B cell (primary cell): ENCODE measurements around the gene FAM149B1. TPM values are rescaled to one million over a fixed set of nuclear protein-coding genes. Genes with fewer than 3 reads are reported as not detected.

Source experiments
- ATAC-seq: fragments of 200-7000 bp; cut with Tn5 transposase; one replicate; pipeline ENCODE4 v1.10.0; 2021; ENCODE audit warnings: low read depth, mild to moderate bottlenecking, moderate number of reproducible peaks, moderate library complexity
- CTCF ChIA-PET: fragments of 350-600 bp; sonication (Branson Sonifier 250); formaldehyde crosslinking; loops from one replicate; lab custom pipeline; 2021; ENCODE audit warnings: antibody characterized with exemption, inconsistent platforms; lab: Charles Lee
- POLR2A ChIA-PET: fragments of 350-600 bp; sonication (Branson Sonifier 250); formaldehyde crosslinking; loops from one replicate; lab custom pipeline; 2021; ENCODE audit warnings: antibody characterized with exemption; lab: Charles Lee
- DNase-seq: peaks from one replicate; pipeline ENCODE4 v3.0.0; 2013
- H2AFZ ChIP-seq: 2 replicates; pipeline ENCODE4 v1.6.1; 2012; ENCODE audit warnings: mild to moderate bottlenecking, low read depth, low read length; ENCODE audit not compliant: insufficient read depth, poor library complexity, severe bottlenecking
- H3K27ac ChIP-seq, 2 donors: 1 replicate in 1 of 2; 2 replicates in 1 of 2; pipeline ENCODE4 v1.5.1; 2012 to 2013; ENCODE audit warnings: low read length in 2 of 2, mild to moderate bottlenecking in 2 of 2, moderate library complexity in 1 of 2
- H3K27me3 ChIP-seq, 4 experiments: fragments of 200-600 bp in 1 of 4; sonication (generic) in 1 of 4; replicated peaks in 1 of 4; 1 replicate in 2 of 4; 2 replicates in 2 of 4; pipeline versions ENCODE4 v1.6.1 to v1.7.0; 2013 to 2016; ENCODE audit warnings: low read length in 3 of 4, mild to moderate bottlenecking in 2 of 4, mixed read lengths in 1 of 4, moderate library complexity in 1 of 4; ENCODE audit not compliant: insufficient read depth in 4 of 4, control insufficient read depth in 3 of 4; ENCODE audit errors: control extremely low read depth in 1 of 4
- H3K36me3 ChIP-seq, 2 experiments: replicated peaks in 1 of 2; 1 replicate in 1 of 2; 2 replicates in 1 of 2; pipeline versions ENCODE4 v1.6.1 to v1.7.1; 2013; ENCODE audit warnings: low read length in 1 of 2; ENCODE audit not compliant: insufficient read depth in 2 of 2, control insufficient read depth in 1 of 2; ENCODE audit errors: control extremely low read depth in 1 of 2, extremely low read depth in 1 of 2
- H3K4me1 ChIP-seq, 2 donors: fragments of 200-600 bp in 1 of 2; sonication (generic) in 1 of 2; 1 replicate in 1 of 2; 2 replicates in 1 of 2; pipeline versions ENCODE4 v1.5.1 to v1.6.1; 2013 to 2017; ENCODE audit warnings: low read length in 2 of 2; ENCODE audit not compliant: control insufficient read depth in 2 of 2, insufficient read depth in 2 of 2
- H3K4me2 ChIP-seq: replicated peaks from 2 replicates; pipeline ENCODE3; 2012; ENCODE audit warnings: mild to moderate bottlenecking, low read depth, low read length; ENCODE audit not compliant: poor library complexity, severe bottlenecking
- H3K4me3 ChIP-seq, 5 experiments: fragments of 200-600 bp in 1 of 5; sonication (generic) in 1 of 5; 1 replicate in 3 of 5; 2 replicates in 2 of 5; pipeline versions ENCODE4 v1.5.1 to v1.7.0; 2011 to 2016; ENCODE audit warnings: low read length in 4 of 5, mild to moderate bottlenecking in 4 of 5, low read depth in 2 of 5, control low read depth in 1 of 5, moderate library complexity in 1 of 5; ENCODE audit not compliant: insufficient read depth in 1 of 5; ENCODE audit errors: control extremely low read depth in 1 of 5, extremely low read depth in 1 of 5
- H3K79me2 ChIP-seq: fragments of 200-600 bp; sonication (generic); one replicate; pipeline ENCODE4 v1.6.0; 2016; ENCODE audit warnings: low read length; ENCODE audit not compliant: control insufficient read depth, insufficient read depth
- H3K9ac ChIP-seq: fragments of 200-600 bp; sonication (generic); 2 replicates; pipeline ENCODE4 v1.6.1; 2017; ENCODE audit warnings: mild to moderate bottlenecking, low read length, moderate library complexity
- H3K9me3 ChIP-seq, 3 donors: one replicate each; pipeline versions ENCODE4 v1.6.1 to v1.7.1; 2013; ENCODE audit warnings: low read length in 2 of 3; ENCODE audit not compliant: control insufficient read depth in 2 of 3, insufficient read depth in 1 of 3; ENCODE audit errors: control extremely low read depth in 1 of 3
- H4K20me1 ChIP-seq: 2 replicates; pipeline ENCODE4 v1.6.0; 2012; ENCODE audit warnings: mild to moderate bottlenecking, low read length; ENCODE audit not compliant: insufficient read depth, control insufficient read depth, poor library complexity, severe bottlenecking
- H3K27ac Mint-ChIP-seq: one replicate; pipeline ENCODE4 v1.8.0; 2021; ENCODE audit warnings: mixed read lengths
- H3K27me3 Mint-ChIP-seq: one replicate; pipeline ENCODE4 v1.8.0; 2021; ENCODE audit warnings: mixed read lengths
- H3K4me1 Mint-ChIP-seq: one replicate; pipeline ENCODE4 v1.8.0; 2021; ENCODE audit warnings: mixed read lengths
- H3K4me3 Mint-ChIP-seq: one replicate; pipeline ENCODE4 v1.8.0; 2021; ENCODE audit warnings: mixed read lengths
- H3K9me3 Mint-ChIP-seq: one replicate; pipeline ENCODE4 v1.8.0; 2022; ENCODE audit warnings: mixed read lengths; ENCODE audit not compliant: insufficient read depth
- EZH2 ChIP-seq: IDR thresholded peaks from 2 replicates; pipeline ENCODE4 v1.6.1; 2012; ENCODE audit warnings: borderline replicate concordance, low read depth, mild to moderate bottlenecking, moderate library complexity, low read length; ENCODE audit not compliant: insufficient read depth, poor library complexity, severe bottlenecking
- WGBS: methylation state at CpG from one replicate; pipeline ENCODE4 v1.1.5; 2013; ENCODE audit warnings: missing lambda C conversion rate; ENCODE audit not compliant: insufficient coverage; 5-methylcytosine and 5-hydroxymethylcytosine counted together
- intact Hi-C: fragments of 100-400 bp; cut with micrococcal nuclease; formaldehyde crosslinking; loops from one replicate; pipeline ENCODE4 v1.10.0; 2022
- polyA plus RNA-seq: library from polyadenylated mRNA; depleted of rRNA; stranded (reverse); fragments of >200 nt; gene quantifications from 2 replicates; pipeline ENCODE4 v1.2.3, GENCODE V29; 2012
- total RNA-seq, 2 donors: library from RNA; stranded (reverse); fragments of 120-200 nt in 1 of 2; gene quantifications; 1 replicate in 1 of 2; 2 replicates in 1 of 2; pipeline versions ENCODE4 v1.2.3 to v1.2.4, GENCODE V29; 2013 to 2022
- TF ChIP-seq, protein P1 (sequence below): fragments of 200-600 bp; IDR thresholded peaks from one replicate; pipeline ENCODE4 v1.8.0; 2022; ENCODE audit warnings: antibody characterized with exemption, mild to moderate bottlenecking

The FAM149B1 gene
- total and polyA plus RNA-seq, 2 donors (not counting 1 experiment from before 2014, with no cell fraction given) = 22.5 to 24.3 TPM

DNA sequence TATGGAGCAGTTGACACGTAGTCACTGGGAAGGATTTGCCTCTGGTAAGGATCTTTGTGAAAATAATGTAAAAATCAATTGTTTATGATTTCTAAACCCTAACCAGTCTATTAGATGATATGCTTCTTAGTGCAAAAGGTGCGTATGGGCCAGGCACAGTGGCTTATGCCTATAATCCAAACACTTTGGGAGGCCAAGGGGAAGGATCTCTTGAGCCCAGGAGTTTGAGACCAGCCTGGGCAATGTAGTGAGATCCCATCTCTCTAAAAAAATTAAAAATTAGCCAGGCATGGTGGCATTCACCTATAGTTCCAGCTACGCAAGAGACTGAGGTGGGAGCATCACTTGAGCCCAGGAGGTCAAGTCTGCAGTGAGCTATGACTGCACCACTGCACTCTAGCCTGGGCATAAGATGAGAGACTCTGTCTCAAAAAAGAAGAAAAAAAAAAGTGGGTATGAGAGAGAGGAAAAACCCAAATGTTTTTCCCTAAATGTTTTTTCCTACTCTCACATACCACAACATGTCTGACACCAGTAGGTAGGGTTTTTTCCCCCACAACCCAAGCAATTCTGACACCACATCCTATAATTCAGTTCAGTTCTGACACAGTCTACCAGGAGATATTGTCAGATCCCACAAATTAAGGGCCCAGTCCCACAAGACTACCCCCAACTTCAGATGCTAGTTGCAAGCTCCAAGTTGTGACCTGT, 42.6 kb downstream of the FAM149B1 start:
- H3K27ac Mint-ChIP-seq = no peak overlapping the region

More for the DNA sequence above, 42.6 kb downstream of the FAM149B1 start:
- Histone ChIP-seq H3K36me3 (peaks cover 0 to 3% of the 10 kb centered on the region in 2 experiments), H3K9ac (no peak overlapping the region), H3K79me2 (no peaks in the 10 kb centered on the region), H3K27ac (no peak overlapping the region), H3K4me3 (no peak overlapping the region), H3K4me2 (no peak overlapping the region), H4K20me1 (no peaks in the 10 kb centered on the region), H3K9me3 (no peaks in the 10 kb centered on the region), H3K4me1 (no peaks in the 10 kb centered on the region), H2AFZ (no peak overlapping the region), H3K27me3 (no peaks in the 10 kb centered on the region)
- intact Hi-C loops = no loop called here
- Mint-ChIP-seq H3K27me3 (no peaks in the 10 kb centered on the region), H3K4me3 (no peak overlapping the region), H3K4me1 (no peaks in the 10 kb centered on the region), H3K9me3 (no peaks in the 10 kb centered on the region)
- POLR2A ChIA-PET = no interaction called here
- TF ChIP-seq EZH2 = no peak
- TF ChIP-seq, protein P1, sequence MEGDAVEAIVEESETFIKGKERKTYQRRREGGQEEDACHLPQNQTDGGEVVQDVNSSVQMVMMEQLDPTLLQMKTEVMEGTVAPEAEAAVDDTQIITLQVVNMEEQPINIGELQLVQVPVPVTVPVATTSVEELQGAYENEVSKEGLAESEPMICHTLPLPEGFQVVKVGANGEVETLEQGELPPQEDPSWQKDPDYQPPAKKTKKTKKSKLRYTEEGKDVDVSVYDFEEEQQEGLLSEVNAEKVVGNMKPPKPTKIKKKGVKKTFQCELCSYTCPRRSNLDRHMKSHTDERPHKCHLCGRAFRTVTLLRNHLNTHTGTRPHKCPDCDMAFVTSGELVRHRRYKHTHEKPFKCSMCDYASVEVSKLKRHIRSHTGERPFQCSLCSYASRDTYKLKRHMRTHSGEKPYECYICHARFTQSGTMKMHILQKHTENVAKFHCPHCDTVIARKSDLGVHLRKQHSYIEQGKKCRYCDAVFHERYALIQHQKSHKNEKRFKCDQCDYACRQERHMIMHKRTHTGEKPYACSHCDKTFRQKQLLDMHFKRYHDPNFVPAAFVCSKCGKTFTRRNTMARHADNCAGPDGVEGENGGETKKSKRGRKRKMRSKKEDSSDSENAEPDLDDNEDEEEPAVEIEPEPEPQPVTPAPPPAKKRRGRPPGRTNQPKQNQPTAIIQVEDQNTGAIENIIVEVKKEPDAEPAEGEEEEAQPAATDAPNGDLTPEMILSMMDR = no peak
- DNase-seq (no peak), ATAC-seq (no peak)
- CTCF ChIA-PET = no interaction called here
- 100% methylated on average over 1 of the region's 3 CpGs for WGBS
